Femur (tissue), 1 donor: Measurements from ENCODE around the gene SLC41A1.

Experiments used
- DNase-seq: peaks from one replicate; pipeline ENCODE4 v3.0.0-alpha.2; 2017

The SLC41A1 gene

GRCh38 chr1:205750138-205751035, 62.6 kb downstream of the SLC41A1 start, which contains the start of gene NUCKS1:
Gene NUCKS1 (minus strand): TSS chr1:205750182. CDS start chr1:205749973, 209 bp downstream.
- peak; percentile 99 for DNase-seq

- DNase-seq: peak; percentile 97
These were observed 63.5 kb downstream of the SLC41A1 start for GRCh38 chr1:205749234-205750137.

- peak; percentile 55 for DNase-seq
These were observed 64.4 kb downstream of the SLC41A1 start for GRCh38 chr1:205748403-205749233.

GRCh38 chr1:205746757-205747412, 66.1 kb downstream of the SLC41A1 start:
- no peak for DNase-seq

- DNase-seq: no peak
These were observed 68.6 kb downstream of the SLC41A1 start for GRCh38 chr1:205744403-205744802.

- DNase-seq: no peak
These were observed 69.0 kb downstream of the SLC41A1 start for GRCh38 chr1:205743977-205744376.

- no peak for DNase-seq
These were observed 71.3 kb downstream of the SLC41A1 start for GRCh38 chr1:205741681-205742080.

GRCh38 chr1:205739348-205740160, 73.4 kb downstream of the SLC41A1 start:
- DNase-seq: no peak
